ENCODE results near the gene CACNA1S.

The CACNA1S gene

GRCh38 chr1:201090541-201090940, 21.7 kb downstream of the CACNA1S start:
- Histone ChIP-seq H3K4me3 (no peak overlapping the region), H3K9ac (no peak overlapping the region), H4K20me1 (no peaks in the 10 kb centered on the region), H3K4me2 (no peak overlapping the region), H3K9me3 (replicated peaks in 1 of 11) (no peaks in the 10 kb centered on the region), H3K27ac (no peak overlapping the region), H3K27me3 (no peaks in the 10 kb centered on the region), H3K4me1 (peaks cover 5 to 21% (median 16%) of the 10 kb centered on the region in 10 experiments; a peak in 18 of 20 replicates), H3K36me3 (no peaks in the 10 kb centered on the region)
- TF ChIP-seq Cebpa-rat (IDR thresholded peaks at IDR 0.05) = no peak

GRCh38 chr1:201089596-201089995, 22.6 kb downstream of the CACNA1S start:
- Histone ChIP-seq H3K9ac (no peak overlapping the region), H3K27me3 (no peaks in the 10 kb centered on the region), H3K9me3 (replicated peaks in 1 of 11) (no peaks in the 10 kb centered on the region), H3K36me3 (no peaks in the 10 kb centered on the region), H3K27ac (no peak overlapping the region), H3K4me1 (peaks cover 14 to 27% (median 18%) of the 10 kb centered on the region in 10 experiments; a peak in 19 of 20 replicates), H3K4me2 (no peak overlapping the region), H4K20me1 (no peaks in the 10 kb centered on the region), H3K4me3 (no peak overlapping the region)
- no peak for TF ChIP-seq Cebpa-rat (IDR thresholded peaks at IDR 0.05)

GRCh38 chr1:201088901-201089525, 23.2 kb downstream of the CACNA1S start:
- H4K20me1 ChIP-seq = no peaks in the 10 kb centered on the region
- H3K36me3 ChIP-seq = no peaks in the 10 kb centered on the region
- H3K9ac ChIP-seq = no peak overlapping the region
- no peaks in the 10 kb centered on the region for H3K9me3 ChIP-seq (replicated peaks in 1 of 11)
- H3K4me2 ChIP-seq = no peak overlapping the region
- H3K27me3 ChIP-seq = no peaks in the 10 kb centered on the region
- peaks cover 18 to 32% (median 23%) of the 10 kb centered on the region in 10 experiments; a peak in 19 of 20 replicates for H3K4me1 ChIP-seq
- H3K4me3 ChIP-seq = no peak overlapping the region
- no peak overlapping the region for H3K27ac ChIP-seq
- TF ChIP-seq Cebpa-rat (IDR thresholded peaks at IDR 0.05) = no peak

GRCh38 chr1:201088395-201088794, 23.8 kb downstream of the CACNA1S start:
- Histone ChIP-seq H3K27me3 (no peaks in the 10 kb centered on the region), H3K9me3 (replicated peaks in 1 of 11) (no peaks in the 10 kb centered on the region), H3K36me3 (no peaks in the 10 kb centered on the region), H3K27ac (no peak overlapping the region), H3K4me3 (no peak overlapping the region), H3K4me1 (peaks cover 18 to 32% (median 25%) of the 10 kb centered on the region in 10 experiments; a peak in 19 of 20 replicates), H4K20me1 (no peaks in the 10 kb centered on the region), H3K9ac (no peak overlapping the region), H3K4me2 (no peak overlapping the region)
- no peak for TF ChIP-seq Cebpa-rat (IDR thresholded peaks at IDR 0.05)

GRCh38 chr1:201085902-201086735, 26.1 kb downstream of the CACNA1S start:
- H3K27me3 ChIP-seq = no peaks in the 10 kb centered on the region
- H3K36me3 ChIP-seq = no peaks in the 10 kb centered on the region
- H3K9me3 ChIP-seq (replicated peaks in 1 of 11) = no peaks in the 10 kb centered on the region
- H3K4me1 ChIP-seq = peaks cover 18 to 32% (median 25%) of the 10 kb centered on the region in 10 experiments; a peak in 19 of 20 replicates
- no peak overlapping the region for H3K9ac ChIP-seq
- no peak overlapping the region for H3K4me3 ChIP-seq
- TF ChIP-seq Cebpa-rat (IDR thresholded peaks at IDR 0.05) = no peak
- no peaks in the 10 kb centered on the region for H4K20me1 ChIP-seq
- H3K27ac ChIP-seq = no peak overlapping the region
- peak overlapping the region in 5 of 11 experiments; percentile 7 to 58 (median 39); a peak in 3 of 22 replicates for H3K4me2 ChIP-seq

- Histone ChIP-seq H3K9ac (0 out of 22 replicates have a peak overlapping the region, but pooled peaks of 1 of the 11 experiments have one; percentile 1), H3K9me3 (replicated peaks in 1 of 11) (no peaks in the 10 kb centered on the region), H3K27ac (no peak overlapping the region), H4K20me1 (no peaks in the 10 kb centered on the region), H3K4me2 (peak overlapping the region; percentile 10 to 64 (median 36); a peak in 16 of 22 replicates), H3K27me3 (no peaks in the 10 kb centered on the region), H3K4me1 (peaks cover 18 to 37% (median 25%) of the 10 kb centered on the region in 10 experiments; a peak in 19 of 20 replicates), H3K4me3 (no peak overlapping the region), H3K36me3 (no peaks in the 10 kb centered on the region)
- TF ChIP-seq Cebpa-rat (IDR thresholded peaks at IDR 0.05) = no peak
These were observed 27.9 kb downstream of the CACNA1S start for GRCh38 chr1:201084295-201084694.

- Histone ChIP-seq H3K27ac (no peak overlapping the region), H3K4me1 (peaks cover 18 to 37% (median 25%) of the 10 kb centered on the region in 10 experiments; a peak in 19 of 20 replicates), H3K27me3 (no peaks in the 10 kb centered on the region), H3K9me3 (replicated peaks in 1 of 11) (no peaks in the 10 kb centered on the region), H3K9ac (no peak overlapping the region), H3K36me3 (no peaks in the 10 kb centered on the region), H4K20me1 (no peaks in the 10 kb centered on the region), H3K4me2 (no peak overlapping the region), H3K4me3 (no peak overlapping the region)
- no peak for TF ChIP-seq Cebpa-rat (IDR thresholded peaks at IDR 0.05)
These were observed 28.5 kb downstream of the CACNA1S start for GRCh38 chr1:201083741-201084140.

- H3K27me3 ChIP-seq = no peaks in the 10 kb centered on the region
- peaks cover 8 to 30% (median 15%) of the 10 kb centered on the region in 10 experiments; a peak in 19 of 20 replicates for H3K4me1 ChIP-seq
- no peaks in the 10 kb centered on the region for H4K20me1 ChIP-seq
- H3K9me3 ChIP-seq (replicated peaks in 1 of 11) = no peaks in the 10 kb centered on the region
- H3K4me3 ChIP-seq = no peak overlapping the region
- H3K9ac ChIP-seq = no peak overlapping the region
- no peaks in the 10 kb centered on the region for H3K36me3 ChIP-seq
- TF ChIP-seq Cebpa-rat (IDR thresholded peaks at IDR 0.05) = no peak
- no peak overlapping the region for H3K27ac ChIP-seq
- no peak overlapping the region for H3K4me2 ChIP-seq
These were observed 32.1 kb downstream of the CACNA1S start for GRCh38 chr1:201080135-201080534.

- H3K27me3 ChIP-seq = no peaks in the 10 kb centered on the region
- TF ChIP-seq Cebpa-rat (IDR thresholded peaks at IDR 0.05) = no peak
- peak overlapping the region in 3 of 11 experiments; percentile 1 to 15 (median 8); a peak in 2 of 22 replicates for H3K4me2 ChIP-seq
- no peak overlapping the region for H3K27ac ChIP-seq
- H4K20me1 ChIP-seq = no peaks in the 10 kb centered on the region
- no peak overlapping the region for H3K9ac ChIP-seq
- no peaks in the 10 kb centered on the region for H3K36me3 ChIP-seq
- no peaks in the 10 kb centered on the region for H3K9me3 ChIP-seq (replicated peaks in 1 of 11)
- H3K4me3 ChIP-seq = no peak overlapping the region
- H3K4me1 ChIP-seq = peaks cover 0 to 15% (median 0%) of the 10 kb centered on the region in 10 experiments; a peak in 4 of 20 replicates
These were observed 34.5 kb downstream of the CACNA1S start for GRCh38 chr1:201077736-201078135.

Measured in BLaER1 treated with 17β-estradiol and CSF1 and Interleukin-3, amounts not matched to agents 10 nM and 100 nM (cell line).